ENCODE results near the gene CACNG3.

Gene CACNG3

GRCh38 chr16:24255456-24256371 lies at the start of gene CACNG3:
TSS of gene CACNG3 (plus strand) at chr16:24256335. CDS start at chr16:24256755, 420 bp downstream.
- no peak within 1 kb of the TSS for H3K4me3 ChIP-seq (ENCODE audit: low read depth, low read length)
- no peak for TF ChIP-seq CTCF (IDR thresholded peaks at IDR 0.05; ENCODE audit: low read depth, low read length, missing control alignments)
- no peak for DNase-seq (ENCODE audit: low read depth)

GRCh38 chr16:24206926-24207325 lies 49.2 kb upstream of the CACNG3 start:
- no peak for TF ChIP-seq CTCF (IDR thresholded peaks at IDR 0.05; ENCODE audit: low read depth, low read length, missing control alignments)
- no peak overlapping the region for H3K4me3 ChIP-seq (ENCODE audit: low read depth, low read length)
- DNase-seq (ENCODE audit: low read depth), result no peak

- DNase-seq (ENCODE audit: low read depth), result no peak
These were observed 47.4 kb upstream of the CACNG3 start for GRCh38 chr16:24208710-24209109.

GRCh38 chr16:24214992-24215391 lies 41.1 kb upstream of the CACNG3 start:
- no peak overlapping the region for H3K4me3 ChIP-seq (ENCODE audit: low read depth, low read length)
- no peak for DNase-seq (ENCODE audit: low read depth)
- TF ChIP-seq CTCF (IDR thresholded peaks at IDR 0.05; ENCODE audit: low read depth, low read length, missing control alignments), result no peak

More at GRCh38 chr16:24208710-24209109, 47.4 kb upstream of the CACNG3 start:
- TF ChIP-seq CTCF (IDR thresholded peaks at IDR 0.05; ENCODE audit: low read depth, low read length, missing control alignments), result no peak
- no peak overlapping the region for H3K4me3 ChIP-seq (ENCODE audit: low read depth, low read length)

- DNase-seq (ENCODE audit: low read depth), result no peak
- TF ChIP-seq CTCF (IDR thresholded peaks at IDR 0.05; ENCODE audit: low read depth, low read length, missing control alignments), result no peak
- H3K4me3 ChIP-seq (ENCODE audit: low read depth, low read length), result no peak overlapping the region
These were observed 39.2 kb upstream of the CACNG3 start for GRCh38 chr16:24216961-24217360.

GRCh38 chr16:24217461-24217860 lies 38.7 kb upstream of the CACNG3 start:
- no peak overlapping the region for H3K4me3 ChIP-seq (ENCODE audit: low read depth, low read length)
- TF ChIP-seq CTCF (IDR thresholded peaks at IDR 0.05; ENCODE audit: low read depth, low read length, missing control alignments), result no peak
- DNase-seq (ENCODE audit: low read depth), result no peak

GRCh38 chr16:24218299-24218698 lies 37.8 kb upstream of the CACNG3 start:
- no peak for DNase-seq (ENCODE audit: low read depth)
- H3K4me3 ChIP-seq (ENCODE audit: low read depth, low read length), result no peak overlapping the region
- TF ChIP-seq CTCF (IDR thresholded peaks at IDR 0.05; ENCODE audit: low read depth, low read length, missing control alignments), result no peak

All from GM12864 (cell line).